DOHH2 (cell line): ENCODE measurements around the gene DNAH10.

Experiments
- H3F3A ChIP-seq: fragments of 200-600 bp; sonication (generic), shearing (Covaris generic); 2 replicates; pipeline ENCODE4 v1.6.0; 2016; ENCODE audit warnings: antibody characterized with exemption, mild to moderate bottlenecking; ENCODE audit not compliant: control insufficient read depth, insufficient read depth
- H3K27ac ChIP-seq: fragments of 200-600 bp; sonication (generic); 2 replicates; pipeline ENCODE4 v1.5.1; 2014; ENCODE audit warnings: low read depth, mild to moderate bottlenecking, low read length, moderate library complexity
- H3K27me3 ChIP-seq: fragments of 200-600 bp; sonication (generic); 2 replicates; pipeline ENCODE4 v1.6.1; 2014; ENCODE audit warnings: mild to moderate bottlenecking, low read length, mixed read lengths; ENCODE audit not compliant: control insufficient read depth
- H3K36me3 ChIP-seq: fragments of 200-600 bp; sonication (generic); 2 replicates; pipeline ENCODE4 v1.6.1; 2014; ENCODE audit warnings: mild to moderate bottlenecking, low read length, moderate library complexity, mixed read lengths; ENCODE audit not compliant: control insufficient read depth
- H3K4me1 ChIP-seq: fragments of 200-600 bp; sonication (generic); 2 replicates; pipeline ENCODE4 v1.6.1; 2014; ENCODE audit warnings: mild to moderate bottlenecking, low read length, mixed read lengths; ENCODE audit not compliant: control insufficient read depth
- H3K4me2 ChIP-seq: fragments of 200-600 bp; sonication (generic); 2 replicates; pipeline ENCODE4 v1.6.0; 2014; ENCODE audit warnings: mild to moderate bottlenecking, low read length, moderate library complexity
- H3K4me3 ChIP-seq: fragments of 200-600 bp; sonication (generic); 2 replicates; pipeline ENCODE4 v1.5.1; 2014; ENCODE audit warnings: mild to moderate bottlenecking, low read length, mixed read lengths
- H3K79me2 ChIP-seq: fragments of 200-600 bp; sonication (generic); 2 replicates; pipeline ENCODE4 v1.6.1; 2014; ENCODE audit warnings: mild to moderate bottlenecking, low read length, mixed read lengths; ENCODE audit not compliant: control insufficient read depth
- H3K9me2 ChIP-seq: fragments of 200-600 bp; sonication (generic); replicated peaks from 2 replicates; pipeline ENCODE4 v1.6.1; 2014; ENCODE audit warnings: mild to moderate bottlenecking, low read length, mixed read lengths; ENCODE audit not compliant: control insufficient read depth
- H3K9me3 ChIP-seq: fragments of 200-600 bp; sonication (generic); 2 replicates; pipeline ENCODE4 v1.6.1; 2014; ENCODE audit warnings: antibody characterized with exemption, low read length, mixed read lengths; ENCODE audit not compliant: control insufficient read depth, insufficient read depth
- H4K20me1 ChIP-seq: fragments of 200-600 bp; sonication (generic); 2 replicates; pipeline ENCODE4 v1.6.0; 2014; ENCODE audit warnings: low read depth, mild to moderate bottlenecking, antibody characterized with exemption, low read length, moderate library complexity; ENCODE audit not compliant: control insufficient read depth, insufficient read depth
- CTCF ChIP-seq: fragments of 200-600 bp; sonication (generic); IDR thresholded peaks from one replicate; pipeline ENCODE4 v1.5.1; 2014; ENCODE audit warnings: antibody characterized with exemption, mild to moderate bottlenecking, low read depth, low read length; ENCODE audit not compliant: poor library complexity, severe bottlenecking
- EZH2phosphoT487 ChIP-seq: fragments of 200-600 bp; sonication (generic); IDR thresholded peaks from 2 replicates; pipeline ENCODE4 v1.6.1; 2017; ENCODE audit warnings: borderline replicate concordance, mild to moderate bottlenecking, antibody characterized with exemption, low read length, moderate library complexity, mixed read lengths

DNAH10 gene

GRCh38 chr12:123900871-123901376 is 138.8 kb downstream of the DNAH10 start:
- no peaks in the 10 kb centered on the region for H3K9me3 ChIP-seq
- H4K20me1 ChIP-seq, result no peaks in the 10 kb centered on the region
- no peaks in the 10 kb centered on the region for H3K79me2 ChIP-seq
- H3K27me3 ChIP-seq, result peaks cover 7% of the 10 kb centered on the region; the same call in 1 of the 2 replicates
- H3F3A ChIP-seq, result no peaks in the 10 kb centered on the region
- no peak for TF ChIP-seq CTCF
- TF ChIP-seq EZH2phosphoT487, result no peak
- no peak overlapping the region for H3K4me2 ChIP-seq
- H3K4me3 ChIP-seq, result no peak overlapping the region
- H3K27ac ChIP-seq, result no peak overlapping the region
- H3K36me3 ChIP-seq, result no peaks in the 10 kb centered on the region
- no peaks in the 10 kb centered on the region for H3K9me2 ChIP-seq
- H3K4me1 ChIP-seq, result peaks cover 5% of the 10 kb centered on the region

GRCh38 chr12:123902821-123903220 is 140.7 kb downstream of the DNAH10 start:
- Histone ChIP-seq H3K4me2 (no peak overlapping the region), H3K9me2 (no peaks in the 10 kb centered on the region), H3K9me3 (no peaks in the 10 kb centered on the region), H3K79me2 (no peaks in the 10 kb centered on the region), H3F3A (no peaks in the 10 kb centered on the region), H3K4me3 (no peak overlapping the region), H4K20me1 (no peaks in the 10 kb centered on the region), H3K36me3 (no peaks in the 10 kb centered on the region), H3K27me3 (peaks cover 7% of the 10 kb centered on the region; the same call in 1 of the 2 replicates), H3K27ac (no peak overlapping the region), H3K4me1 (peaks cover 5% of the 10 kb centered on the region)
- TF ChIP-seq CTCF (no peak), EZH2phosphoT487 (no peak)

- no peaks in the 10 kb centered on the region for H4K20me1 ChIP-seq
- H3K9me2 ChIP-seq, result no peaks in the 10 kb centered on the region
- no peaks in the 10 kb centered on the region for H3F3A ChIP-seq
- TF ChIP-seq CTCF, result no peak
- no peak for TF ChIP-seq EZH2phosphoT487
- H3K79me2 ChIP-seq, result no peaks in the 10 kb centered on the region
- no peaks in the 10 kb centered on the region for H3K36me3 ChIP-seq
- no peak overlapping the region for H3K4me2 ChIP-seq
- no peak overlapping the region for H3K27ac ChIP-seq
- H3K4me1 ChIP-seq, result peaks cover 5% of the 10 kb centered on the region
- peaks cover 7% of the 10 kb centered on the region; the same call in 1 of the 2 replicates for H3K27me3 ChIP-seq
- H3K4me3 ChIP-seq, result no peak overlapping the region
- no peaks in the 10 kb centered on the region for H3K9me3 ChIP-seq
These were observed 141.4 kb downstream of the DNAH10 start for GRCh38 chr12:123903301-123904065.
